HUDEP-2 (cell line): ENCODE measurements around the gene TBC1D1.
"Not testable (repeated sequence)": the region's sequence is repeated elsewhere in the genome, so short reads cannot be mapped to it uniquely, and the experiment has no call there.

Experiments
- DNase-seq, 76 experiments: peaks; one replicate each; lab custom pipeline; 2025; ENCODE audit not compliant: unreplicated experiment in 76 of 76; lab: John Stamatoyannopoulos, UW

TBC1D1 gene

GRCh38 chr4:37958932-37959331 is 68.0 kb downstream of the TBC1D1 start:
- no peak for DNase-seq

GRCh38 chr4:37960098-37960497 is 69.2 kb downstream of the TBC1D1 start, which contains the start of gene PTTG2:
PTTG2 (plus strand) TSS chr4:37960398; CDS start chr4:37960435, 37 bp downstream.
- no peak for DNase-seq

- no peak for DNase-seq
Observed at GRCh38 chr4:37960679-37961450, 70.0 kb downstream of the TBC1D1 start.

GRCh38 chr4:37964734-37965457 is 74.0 kb downstream of the TBC1D1 start:
- no peak for DNase-seq

GRCh38 chr4:37966044-37966443 is 75.2 kb downstream of the TBC1D1 start:
- DNase-seq: no peak

- no peak for DNase-seq
Observed at GRCh38 chr4:37967736-37968135, 76.9 kb downstream of the TBC1D1 start.

- DNase-seq: no peak
Observed at GRCh38 chr4:37968747-37969146, 77.9 kb downstream of the TBC1D1 start.

- DNase-seq: peak in 50 of 76 experiments; percentile 0 to 55 (median 27)
Observed at GRCh38 chr4:37970702-37971101, 79.8 kb downstream of the TBC1D1 start.

GRCh38 chr4:37971202-37971601 is 80.3 kb downstream of the TBC1D1 start:
- DNase-seq: no peak

- no peak for DNase-seq
Observed at GRCh38 chr4:37973441-37973840, 82.6 kb downstream of the TBC1D1 start.

- not testable (repeated sequence) for DNase-seq
Observed at GRCh38 chr4:37975321-37975822, 84.5 kb downstream of the TBC1D1 start.

GRCh38 chr4:37976507-37976906 is 85.6 kb downstream of the TBC1D1 start:
- DNase-seq: no peak

- peak in 56 of 76 experiments; percentile 6 to 70 (median 37) for DNase-seq
Observed at GRCh38 chr4:37976991-37977470, 86.1 kb downstream of the TBC1D1 start.

- DNase-seq: peak in 63 of 76 experiments; percentile 3 to 64 (median 37)
Observed at GRCh38 chr4:37977471-37978247, 86.8 kb downstream of the TBC1D1 start.

GRCh38 chr4:37978248-37978924 is 87.5 kb downstream of the TBC1D1 start:
- peak in 4 of 76 experiments; percentile 1 to 10 (median 6) for DNase-seq

GRCh38 chr4:37980246-37980645 is 89.4 kb downstream of the TBC1D1 start:
- DNase-seq: peak in 1 of 76 experiments; percentile 2

- DNase-seq: no peak
Observed at GRCh38 chr4:37981425-37981824, 90.5 kb downstream of the TBC1D1 start.

- DNase-seq: no peak
Observed at GRCh38 chr4:37981844-37982720, 91.2 kb downstream of the TBC1D1 start.

- DNase-seq: no peak
Observed at GRCh38 chr4:37982736-37983135, 91.9 kb downstream of the TBC1D1 start.
